Stimulated activated naive CD8-positive, alpha-beta T cell treated with anti-CD3 and anti-CD28 coated beads, Interleukin-15, amount 100 ng/mL, for 72 hours (primary cell): ENCODE results near the gene VAC14.

Experiments used
- ATAC-seq: fragments of 150-1000 bp; cut with Tn5 transposase; 2 replicates; pipeline ENCODE4 v1.10.0; 2021; ENCODE audit warnings: mild to moderate bottlenecking, moderate library complexity
- DNase-seq, 2 donors: peaks; one replicate each; pipeline ENCODE4 v3.0.0; 2021 to 2022
- H3K27ac Mint-ChIP-seq, 2 donors: one replicate each; pipeline ENCODE4 v1.8.0; 2022; ENCODE audit warnings: mild to moderate bottlenecking in 2 of 2, mixed read lengths in 2 of 2, moderate library complexity in 2 of 2
- H3K27me3 Mint-ChIP-seq: one replicate; pipeline ENCODE4 v1.8.0; 2022; ENCODE audit warnings: mixed read lengths
- H3K4me1 Mint-ChIP-seq: one replicate; pipeline ENCODE4 v1.8.0; 2022; ENCODE audit warnings: mild to moderate bottlenecking, mixed read lengths
- H3K4me3 Mint-ChIP-seq, 2 donors: one replicate each; pipeline ENCODE4 v1.8.0; 2022; ENCODE audit warnings: mild to moderate bottlenecking in 2 of 2, mixed read lengths in 2 of 2, moderate library complexity in 1 of 2
- H3K9me3 Mint-ChIP-seq, 2 donors: one replicate each; pipeline ENCODE4 v1.8.0; 2022; ENCODE audit warnings: mixed read lengths in 2 of 2

Gene VAC14

DNA sequence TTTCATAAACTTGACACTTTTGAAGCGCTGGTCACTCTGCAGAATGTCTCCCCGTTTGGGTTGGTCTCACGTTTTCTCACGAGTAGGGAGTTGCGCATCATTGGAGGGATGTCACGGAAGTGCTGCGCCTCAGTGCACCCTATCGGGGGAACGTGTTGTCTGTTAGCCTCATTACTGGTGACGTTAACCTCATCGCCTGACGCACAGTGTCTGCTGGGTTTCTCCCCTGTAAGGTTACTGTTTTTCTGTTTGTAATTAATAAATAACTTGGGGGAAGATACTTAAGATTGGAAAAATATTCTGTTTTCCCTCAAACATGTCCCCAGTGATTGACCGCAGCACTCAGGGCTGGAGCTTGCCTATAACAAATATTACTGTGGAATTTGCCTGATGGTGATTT lies 26.7 kb downstream of the VAC14 start:
- no peak overlapping the region for H3K4me3 Mint-ChIP-seq
- H3K27me3 Mint-ChIP-seq = no peaks in the 10 kb centered on the region
- no peak for DNase-seq
- peaks cover 11% of the 10 kb centered on the region for H3K4me1 Mint-ChIP-seq
- no peak overlapping the region for H3K27ac Mint-ChIP-seq
- no peak for ATAC-seq
- no peaks in the 10 kb centered on the region for H3K9me3 Mint-ChIP-seq

- Mint-ChIP-seq H3K4me3 (no peak overlapping the region), H3K4me1 (peaks cover 11% of the 10 kb centered on the region), H3K9me3 (no peaks in the 10 kb centered on the region), H3K27me3 (no peaks in the 10 kb centered on the region), H3K27ac (no peak overlapping the region)
- ATAC-seq (no peak), DNase-seq (no peak)
Measured at GRCh38 chr16:70772493-70772892, 28.5 kb downstream of the VAC14 start.

- peak overlapping the region in 1 of 2 donors; percentile 48 for H3K27ac Mint-ChIP-seq
- ATAC-seq (peak; percentile 82), DNase-seq (peak; percentile 63 to 69)
- H3K27me3 Mint-ChIP-seq = no peaks in the 10 kb centered on the region
- H3K9me3 Mint-ChIP-seq = no peaks in the 10 kb centered on the region
- H3K4me1 Mint-ChIP-seq = peaks cover 11% of the 10 kb centered on the region
- no peak overlapping the region for H3K4me3 Mint-ChIP-seq
Measured at GRCh38 chr16:70770626-70771552, 30.1 kb downstream of the VAC14 start.

DNA sequence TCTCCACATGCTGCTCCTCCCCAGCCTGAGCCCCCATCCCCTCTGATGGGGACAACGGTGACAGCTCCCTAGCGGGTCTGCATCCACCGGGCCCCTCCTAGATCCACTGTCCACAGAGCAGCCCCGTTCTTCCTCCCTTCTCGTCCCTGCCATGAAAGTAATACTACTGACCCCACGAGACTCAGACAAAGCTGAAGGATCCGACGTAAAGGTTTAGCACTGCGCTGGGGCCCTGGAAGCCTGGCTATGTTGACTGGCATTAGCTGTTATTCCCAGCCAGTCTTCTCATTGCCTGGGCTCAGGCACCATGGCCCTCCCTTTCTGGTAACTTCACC lies 30.7 kb downstream of the VAC14 start:
- peaks cover 11% of the 10 kb centered on the region for H3K4me1 Mint-ChIP-seq
- DNase-seq = no peak
- no peak overlapping the region for H3K4me3 Mint-ChIP-seq
- no peaks in the 10 kb centered on the region for H3K27me3 Mint-ChIP-seq
- no peaks in the 10 kb centered on the region for H3K9me3 Mint-ChIP-seq
- peak overlapping the region in 1 of 2 donors; percentile 76 for H3K27ac Mint-ChIP-seq
- ATAC-seq = no peak

DNA sequence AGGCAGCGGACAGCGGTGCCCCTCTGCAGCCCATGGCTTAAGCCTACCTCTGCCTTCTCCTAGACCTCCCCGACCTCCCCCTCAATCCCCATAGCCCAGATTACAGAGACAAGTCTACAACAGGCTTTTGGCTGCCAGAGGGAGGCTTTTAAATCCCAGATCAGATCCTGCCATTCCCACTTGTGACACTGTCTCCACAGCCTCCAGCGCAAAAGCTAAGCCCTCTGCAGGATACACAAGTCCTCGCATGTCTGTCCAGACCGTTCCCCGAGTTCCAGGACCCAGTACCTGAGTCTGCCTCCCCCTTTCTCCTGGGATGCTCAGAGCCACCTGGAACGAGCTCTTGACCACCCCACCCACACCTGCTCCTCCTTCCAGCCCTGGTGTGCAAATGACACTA lies 31.2 kb downstream of the VAC14 start:
- ATAC-seq (no peak), DNase-seq (no peak)
- Mint-ChIP-seq H3K27me3 (no peaks in the 10 kb centered on the region), H3K4me3 (no peak overlapping the region), H3K9me3 (no peaks in the 10 kb centered on the region), H3K27ac (peak overlapping the region; percentile 38 to 88), H3K4me1 (peaks cover 11% of the 10 kb centered on the region)

GRCh38 chr16:70769131-70769530 lies 31.8 kb downstream of the VAC14 start:
- Mint-ChIP-seq H3K4me1 (peaks cover 11% of the 10 kb centered on the region), H3K27ac (peak overlapping the region in 1 of 2 donors; percentile 68), H3K4me3 (no peak overlapping the region), H3K27me3 (no peaks in the 10 kb centered on the region), H3K9me3 (no peaks in the 10 kb centered on the region)
- ATAC-seq (no peak), DNase-seq (no peak)

DNA sequence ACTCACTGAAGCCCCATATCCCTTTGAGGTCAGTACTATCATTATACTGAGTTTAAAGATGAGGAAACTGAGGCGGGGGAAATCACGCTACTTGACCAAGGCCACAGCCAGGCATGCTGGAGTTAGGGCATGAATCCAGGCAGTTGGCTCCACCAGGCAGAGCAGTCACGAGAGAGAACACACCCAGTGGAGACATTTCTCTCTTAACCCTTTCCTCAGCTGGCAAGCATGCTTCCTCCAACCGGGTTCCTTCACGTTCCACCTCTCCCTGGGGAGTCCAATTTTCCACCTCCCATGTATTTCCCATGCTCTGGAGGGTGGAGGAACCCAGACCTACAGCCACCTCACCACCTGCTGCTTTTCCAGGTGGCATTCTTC lies 32.8 kb downstream of the VAC14 start:
- H3K27me3 Mint-ChIP-seq = no peaks in the 10 kb centered on the region
- H3K4me3 Mint-ChIP-seq = no peak overlapping the region
- H3K9me3 Mint-ChIP-seq = no peaks in the 10 kb centered on the region
- H3K27ac Mint-ChIP-seq = peak overlapping the region in 1 of 2 donors; percentile 75
- DNase-seq (no peak), ATAC-seq (no peak)
- peaks cover 11% of the 10 kb centered on the region for H3K4me1 Mint-ChIP-seq

DNA sequence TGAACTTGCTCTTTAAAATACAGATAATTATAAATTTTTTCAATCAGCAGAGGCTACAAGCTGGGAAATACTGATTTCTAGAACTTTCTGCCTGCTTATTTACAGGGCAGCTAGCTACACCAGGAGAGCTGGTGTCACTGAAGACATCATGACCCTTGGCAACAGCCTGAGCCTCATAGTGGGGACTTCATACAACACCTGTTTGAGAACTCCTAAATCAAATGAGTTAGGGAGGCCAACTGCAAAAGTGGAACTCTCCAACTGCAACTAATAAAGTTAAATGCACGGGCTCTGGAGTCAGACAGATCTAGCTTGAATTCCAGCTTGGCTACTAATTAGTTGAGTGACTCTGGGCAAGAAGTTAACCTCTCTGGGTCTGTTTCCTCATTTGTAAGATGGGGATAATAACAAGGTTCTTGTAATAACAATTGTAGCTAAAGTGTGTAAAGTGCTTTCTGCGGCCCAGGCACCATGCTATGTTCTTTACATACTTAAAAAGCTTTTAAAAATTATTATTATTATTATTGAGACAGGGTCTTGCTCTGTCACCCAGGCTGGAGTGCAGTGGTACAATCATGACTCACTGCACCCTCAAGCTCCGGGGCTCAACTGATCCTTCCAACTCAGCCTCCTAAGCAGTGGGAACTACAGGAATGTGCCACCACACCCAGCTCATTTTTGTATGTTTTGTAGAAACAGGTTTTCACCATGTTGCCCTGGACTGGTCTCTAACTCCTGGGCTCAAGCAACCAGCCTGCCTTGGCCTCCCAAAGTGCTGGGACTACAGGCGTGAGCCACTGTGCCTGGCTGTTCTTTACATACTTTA lies 33.4 kb downstream of the VAC14 start:
- Mint-ChIP-seq H3K4me3 (no peak overlapping the region), H3K4me1 (peaks cover 11% of the 10 kb centered on the region), H3K9me3 (no peaks in the 10 kb centered on the region), H3K27ac (no peak overlapping the region), H3K27me3 (no peaks in the 10 kb centered on the region)
- ATAC-seq = no peak
- DNase-seq = no peak

DNA sequence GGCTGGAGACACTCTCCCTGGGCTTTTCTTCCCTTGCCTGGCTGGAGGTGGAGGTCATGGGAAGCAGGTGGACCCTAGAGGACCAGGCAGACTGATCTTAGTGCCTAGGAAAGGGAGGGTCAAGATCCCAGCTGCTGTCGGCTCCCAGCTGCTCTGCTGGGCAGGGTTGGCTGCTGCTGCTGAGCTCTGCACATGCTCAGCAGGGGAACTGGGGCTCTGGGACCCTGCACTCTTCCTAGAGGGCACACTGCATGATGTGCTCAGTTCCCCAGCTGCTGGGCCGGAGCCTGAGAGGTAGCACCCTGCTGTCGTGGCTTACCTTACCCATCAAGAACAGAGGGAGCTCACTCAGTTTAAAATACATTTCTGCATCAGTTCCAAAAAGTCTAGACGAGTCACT lies 34.3 kb downstream of the VAC14 start:
- no peak overlapping the region for H3K4me3 Mint-ChIP-seq
- ATAC-seq (no peak), DNase-seq (no peak)
- H3K27ac Mint-ChIP-seq = no peak overlapping the region
- peaks cover 11% of the 10 kb centered on the region for H3K4me1 Mint-ChIP-seq
- H3K27me3 Mint-ChIP-seq = no peaks in the 10 kb centered on the region
- no peaks in the 10 kb centered on the region for H3K9me3 Mint-ChIP-seq

DNA sequence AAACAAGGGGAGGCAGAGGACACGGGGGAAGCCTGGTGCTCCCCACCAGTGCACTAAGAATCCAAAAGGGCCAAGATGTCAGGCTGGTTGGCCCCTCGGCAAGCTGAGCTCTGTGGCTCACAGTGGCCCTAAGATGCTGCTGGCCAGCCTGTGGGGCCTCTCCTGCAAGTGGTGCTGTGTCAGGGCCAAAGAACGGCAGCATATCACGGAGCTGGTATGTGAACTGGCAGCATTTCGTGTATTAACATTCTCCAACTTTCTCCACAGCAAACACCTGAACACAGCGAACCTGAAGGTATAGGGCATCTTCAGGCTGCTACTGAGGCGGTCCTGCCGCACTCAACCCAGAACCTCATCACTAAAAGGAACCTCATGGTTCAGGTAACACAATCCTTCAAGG lies 34.8 kb downstream of the VAC14 start:
- Mint-ChIP-seq H3K27ac (no peak overlapping the region), H3K4me3 (no peak overlapping the region), H3K27me3 (no peaks in the 10 kb centered on the region), H3K4me1 (peaks cover 11% of the 10 kb centered on the region), H3K9me3 (no peaks in the 10 kb centered on the region)
- DNase-seq (no peak), ATAC-seq (no peak)

DNA sequence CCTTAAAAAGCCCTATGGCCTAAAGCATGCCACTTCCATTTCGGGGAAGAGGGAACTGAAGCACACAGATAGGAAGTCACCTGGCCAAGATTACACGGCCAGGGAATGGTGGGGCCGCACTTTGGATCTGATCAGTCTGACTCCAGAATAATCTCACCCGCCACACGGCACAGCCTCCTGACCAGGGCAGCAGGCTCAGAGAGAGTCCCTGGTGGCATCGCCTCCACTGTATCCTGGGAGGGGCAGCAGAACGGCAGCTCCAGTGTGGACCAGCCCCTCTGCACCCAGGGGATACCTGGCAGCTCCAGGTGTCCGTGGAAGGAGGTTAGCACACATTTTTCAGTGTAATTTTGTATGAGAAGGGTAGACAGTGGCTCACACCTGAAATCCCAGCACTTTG lies 35.5 kb downstream of the VAC14 start:
- no peaks in the 10 kb centered on the region for H3K27me3 Mint-ChIP-seq
- no peak overlapping the region for H3K4me3 Mint-ChIP-seq
- ATAC-seq (no peak), DNase-seq (no peak)
- no peaks in the 10 kb centered on the region for H3K9me3 Mint-ChIP-seq
- peaks cover 9% of the 10 kb centered on the region for H3K4me1 Mint-ChIP-seq
- no peak overlapping the region for H3K27ac Mint-ChIP-seq

DNA sequence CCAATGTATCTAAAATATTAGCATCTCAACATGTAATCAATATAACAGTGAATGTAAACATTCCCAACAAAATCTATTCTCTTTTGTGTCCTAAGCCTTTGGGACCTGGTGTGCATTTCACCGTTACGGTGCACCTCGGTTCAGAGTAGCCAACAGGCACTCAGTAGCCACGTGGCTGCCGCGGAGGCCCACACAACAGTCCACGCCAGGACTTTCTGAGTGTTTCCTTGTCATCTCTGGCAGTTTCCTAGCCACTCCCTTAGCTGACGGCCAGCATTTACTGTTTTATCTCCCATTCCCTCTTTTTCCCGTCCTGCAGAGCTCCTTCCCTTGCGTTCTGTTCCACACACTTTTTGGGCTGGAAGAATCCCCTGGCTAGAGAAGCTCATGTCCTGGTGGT lies 36.3 kb downstream of the VAC14 start:
- Mint-ChIP-seq H3K27ac (no peak overlapping the region), H3K4me3 (no peak overlapping the region), H3K4me1 (peaks cover 6% of the 10 kb centered on the region), H3K27me3 (no peaks in the 10 kb centered on the region), H3K9me3 (no peaks in the 10 kb centered on the region)
- no peak for DNase-seq
- ATAC-seq = no peak

GRCh38 chr16:70760221-70760620 lies 40.7 kb downstream of the VAC14 start:
- no peaks in the 10 kb centered on the region for H3K9me3 Mint-ChIP-seq

GRCh38 chr16:70759666-70760065 lies 41.3 kb downstream of the VAC14 start:
- Mint-ChIP-seq H3K27me3 (no peaks in the 10 kb centered on the region), H3K9me3 (no peaks in the 10 kb centered on the region), H3K4me3 (no peak overlapping the region), H3K4me1 (peaks cover 11% of the 10 kb centered on the region), H3K27ac (no peak overlapping the region)
- no peak for DNase-seq
- ATAC-seq = no peak

More at GRCh38 chr16:70760221-70760620, 40.7 kb downstream of the VAC14 start:
- Mint-ChIP-seq H3K27ac (peak overlapping the region in 1 of 2 donors; percentile 68), H3K4me1 (peaks cover 11% of the 10 kb centered on the region), H3K27me3 (no peaks in the 10 kb centered on the region), H3K4me3 (no peak overlapping the region)
- ATAC-seq = no peak
- no peak for DNase-seq

DNA sequence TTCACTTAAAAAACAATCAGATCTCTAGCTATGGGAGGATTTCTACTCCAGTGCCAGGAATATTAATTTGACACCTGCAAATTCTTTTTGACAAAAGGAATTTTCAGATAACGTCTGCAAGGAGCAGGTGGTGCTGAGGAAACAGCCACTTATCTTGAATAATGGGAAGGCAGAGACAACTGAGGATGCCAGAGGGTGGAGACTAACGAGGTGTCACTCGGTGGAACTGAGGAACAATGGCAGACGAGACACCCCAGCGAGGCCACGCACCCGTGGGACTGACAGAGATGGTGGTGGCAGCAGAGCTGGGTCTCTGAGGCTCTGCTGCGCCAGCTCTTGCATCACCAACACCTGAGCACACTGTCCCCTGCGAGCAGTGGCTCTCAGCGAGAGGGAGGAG lies 42.2 kb downstream of the VAC14 start:
- H3K4me1 Mint-ChIP-seq = peaks cover 11% of the 10 kb centered on the region
- no peaks in the 10 kb centered on the region for H3K27me3 Mint-ChIP-seq
- no peak overlapping the region for H3K4me3 Mint-ChIP-seq
- H3K27ac Mint-ChIP-seq = peak overlapping the region in 1 of 2 donors; percentile 84
- ATAC-seq (no peak), DNase-seq (no peak)
- H3K9me3 Mint-ChIP-seq = no peaks in the 10 kb centered on the region

- Mint-ChIP-seq H3K27ac (peak overlapping the region in 1 of 2 donors; percentile 46), H3K4me3 (no peak overlapping the region), H3K9me3 (no peaks in the 10 kb centered on the region), H3K4me1 (peaks cover 11% of the 10 kb centered on the region), H3K27me3 (no peaks in the 10 kb centered on the region)
- DNase-seq (no peak), ATAC-seq (no peak)
Measured at GRCh38 chr16:70757183-70757582, 43.8 kb downstream of the VAC14 start.
